ENCODE data around the gene ITGA7. TPM values are rescaled to one million over a fixed set of nuclear protein-coding genes. Genes with fewer than 3 reads are reported as not detected.

The ITGA7 gene
- total RNA-seq, 1 donor from 2014 or later: 26.5 TPM

DNA sequence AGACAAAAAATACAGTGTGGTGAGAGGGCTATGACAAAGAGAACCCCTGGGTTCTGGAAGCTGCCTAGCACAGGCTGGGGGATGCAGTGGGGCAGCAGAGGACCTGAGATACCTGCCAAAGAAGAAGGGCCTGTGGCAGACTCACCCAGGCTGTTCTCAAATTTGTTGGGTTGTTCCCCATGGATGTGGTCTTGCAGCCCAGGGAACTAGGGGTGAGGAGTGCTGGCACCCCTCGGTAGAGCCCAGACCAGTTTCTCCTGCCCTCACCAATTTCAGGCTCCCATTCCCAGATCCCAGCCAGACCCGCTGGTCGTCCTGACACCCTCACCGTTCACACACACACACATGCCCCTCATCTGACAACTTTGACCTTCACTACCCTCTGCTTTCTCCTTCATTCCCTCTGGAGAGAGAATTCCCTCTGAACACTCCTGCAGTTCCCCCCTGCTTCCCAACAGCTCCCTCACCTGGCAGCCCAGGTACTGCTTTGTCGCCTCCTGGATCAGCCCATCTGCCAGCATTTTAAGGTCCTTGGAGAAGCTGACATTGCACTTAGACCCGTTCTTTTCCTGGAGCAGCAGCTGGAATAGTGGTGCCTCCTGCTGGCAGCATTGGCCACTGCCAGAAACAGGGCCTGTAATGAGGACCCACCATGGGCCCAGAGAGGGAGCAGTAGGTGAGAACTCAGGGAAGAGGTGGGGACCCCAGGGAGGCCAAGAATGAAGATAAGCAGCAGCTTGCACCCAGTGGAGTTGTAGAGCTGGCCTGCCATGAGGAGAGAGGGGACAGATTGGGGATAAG, 29.3 kb upstream of the ITGA7 start:
- FAIRE-seq: no peak

DNA sequence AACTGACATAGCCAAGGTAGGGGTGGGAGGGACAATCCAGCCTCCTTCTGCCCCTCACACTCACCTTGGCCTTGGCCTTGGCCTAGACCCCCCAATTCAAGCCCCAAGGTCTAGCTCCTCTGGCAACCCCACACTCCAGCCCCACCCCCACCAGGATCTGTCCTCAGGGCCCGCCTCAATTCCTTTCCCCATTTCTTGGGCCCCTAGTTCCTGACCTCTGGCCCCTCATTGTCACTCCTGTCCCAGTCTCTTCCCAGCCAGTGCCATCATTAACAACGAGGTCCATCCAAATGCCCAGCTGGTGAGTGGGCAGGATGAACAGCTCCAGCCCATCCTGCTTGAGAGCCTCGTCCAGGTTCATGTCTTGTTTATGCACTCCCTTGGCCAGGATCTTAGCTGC, 28.4 kb upstream of the ITGA7 start:
- peaks cover 6% of the 10 kb centered on the region for H3K79me2 ChIP-seq (ENCODE audit: insufficient read depth, low read length)
- H2AFZ ChIP-seq (ENCODE audit: low read depth, low read length): no peak overlapping the region
- H3K36me3 ChIP-seq (ENCODE audit: insufficient read depth, low read length): no peaks in the 10 kb centered on the region
- no peaks in the 10 kb centered on the region for H3K27me3 ChIP-seq (ENCODE audit: insufficient read depth, low read length)
- H4K20me1 ChIP-seq (ENCODE audit: insufficient read depth, low read length): peaks cover 6% of the 10 kb centered on the region
- no peaks in the 10 kb centered on the region for H3K36me3 Mint-ChIP-seq (ENCODE audit: low read depth, unreplicated experiment)
- H3K9me3 Mint-ChIP-seq (ENCODE audit: unreplicated experiment): no peaks in the 10 kb centered on the region
- no peak for TF ChIP-seq EZH2 (IDR thresholded peaks at IDR 0.05; ENCODE audit: insufficient read depth, low read length)
- TF ChIP-seq, protein P1, sequence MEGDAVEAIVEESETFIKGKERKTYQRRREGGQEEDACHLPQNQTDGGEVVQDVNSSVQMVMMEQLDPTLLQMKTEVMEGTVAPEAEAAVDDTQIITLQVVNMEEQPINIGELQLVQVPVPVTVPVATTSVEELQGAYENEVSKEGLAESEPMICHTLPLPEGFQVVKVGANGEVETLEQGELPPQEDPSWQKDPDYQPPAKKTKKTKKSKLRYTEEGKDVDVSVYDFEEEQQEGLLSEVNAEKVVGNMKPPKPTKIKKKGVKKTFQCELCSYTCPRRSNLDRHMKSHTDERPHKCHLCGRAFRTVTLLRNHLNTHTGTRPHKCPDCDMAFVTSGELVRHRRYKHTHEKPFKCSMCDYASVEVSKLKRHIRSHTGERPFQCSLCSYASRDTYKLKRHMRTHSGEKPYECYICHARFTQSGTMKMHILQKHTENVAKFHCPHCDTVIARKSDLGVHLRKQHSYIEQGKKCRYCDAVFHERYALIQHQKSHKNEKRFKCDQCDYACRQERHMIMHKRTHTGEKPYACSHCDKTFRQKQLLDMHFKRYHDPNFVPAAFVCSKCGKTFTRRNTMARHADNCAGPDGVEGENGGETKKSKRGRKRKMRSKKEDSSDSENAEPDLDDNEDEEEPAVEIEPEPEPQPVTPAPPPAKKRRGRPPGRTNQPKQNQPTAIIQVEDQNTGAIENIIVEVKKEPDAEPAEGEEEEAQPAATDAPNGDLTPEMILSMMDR (IDR thresholded peaks at IDR 0.05; ENCODE audit: insufficient read depth, low read depth, low read length): no peak
- H3K4me2 ChIP-seq (ENCODE audit: low read length): no peak overlapping the region
- no peak for FAIRE-seq
- peaks cover 12% of the 10 kb centered on the region for H3K4me1 Mint-ChIP-seq (ENCODE audit: low read depth, unreplicated experiment)
- no peak overlapping the region for H3K4me3 ChIP-seq (ENCODE audit: insufficient read depth, low read depth, low read length)
- H3K27ac Mint-ChIP-seq (ENCODE audit: unreplicated experiment): no peak overlapping the region
- H3K4me3 Mint-ChIP-seq (ENCODE audit: unreplicated experiment): peak overlapping the region; percentile 45
- H3K27ac ChIP-seq (ENCODE audit: low read depth, low read length): no peak overlapping the region
- no peak overlapping the region for H3K9ac ChIP-seq (ENCODE audit: low read length)
- no peak for DNase-seq (ENCODE audit: low read depth)
- peaks cover 12% of the 10 kb centered on the region for H3K4me1 ChIP-seq (ENCODE audit: insufficient read depth, low read length)
- H3K27me3 Mint-ChIP-seq (ENCODE audit: low read depth, unreplicated experiment): no peaks in the 10 kb centered on the region
- no peaks in the 10 kb centered on the region for H3K9me3 ChIP-seq (ENCODE audit: insufficient read depth, low read depth, low read length)

More for the DNA sequence above, 29.3 kb upstream of the ITGA7 start:
- DNase-seq (ENCODE audit: low read depth): no peak
- Histone ChIP-seq H3K27ac (ENCODE audit: low read depth, low read length) (no peak overlapping the region), H3K4me1 (ENCODE audit: insufficient read depth, low read length) (peaks cover 14% of the 10 kb centered on the region), H3K9me3 (ENCODE audit: insufficient read depth, low read depth, low read length) (no peaks in the 10 kb centered on the region), H3K36me3 (ENCODE audit: insufficient read depth, low read length) (no peaks in the 10 kb centered on the region), H2AFZ (ENCODE audit: low read depth, low read length) (no peak overlapping the region), H3K9ac (ENCODE audit: low read length) (no peak overlapping the region), H4K20me1 (ENCODE audit: insufficient read depth, low read length) (peaks cover 6% of the 10 kb centered on the region), H3K4me2 (ENCODE audit: low read length) (no peak overlapping the region), H3K27me3 (ENCODE audit: insufficient read depth, low read length) (no peaks in the 10 kb centered on the region), H3K4me3 (ENCODE audit: insufficient read depth, low read depth, low read length) (no peak overlapping the region), H3K79me2 (ENCODE audit: insufficient read depth, low read length) (peaks cover 4% of the 10 kb centered on the region)
- peak overlapping the region; percentile 65 for H3K4me3 Mint-ChIP-seq (ENCODE audit: unreplicated experiment)
- TF ChIP-seq EZH2 (IDR thresholded peaks at IDR 0.05; ENCODE audit: insufficient read depth, low read length): no peak
- TF ChIP-seq, protein P1 (IDR thresholded peaks at IDR 0.05; ENCODE audit: insufficient read depth, low read depth, low read length): peak; percentile 73
- no peaks in the 10 kb centered on the region for H3K9me3 Mint-ChIP-seq (ENCODE audit: unreplicated experiment)
- H3K4me1 Mint-ChIP-seq (ENCODE audit: low read depth, unreplicated experiment): peaks cover 12% of the 10 kb centered on the region
- peak overlapping the region; percentile 63 for H3K27ac Mint-ChIP-seq (ENCODE audit: unreplicated experiment)
- H3K27me3 Mint-ChIP-seq (ENCODE audit: low read depth, unreplicated experiment): no peaks in the 10 kb centered on the region
- H3K36me3 Mint-ChIP-seq (ENCODE audit: low read depth, unreplicated experiment): no peaks in the 10 kb centered on the region

- Mint-ChIP-seq H3K9me3 (ENCODE audit: unreplicated experiment) (no peaks in the 10 kb centered on the region), H3K27me3 (ENCODE audit: low read depth, unreplicated experiment) (no peaks in the 10 kb centered on the region)
- no peaks in the 10 kb centered on the region for H3K36me3 ChIP-seq (ENCODE audit: insufficient read depth, low read length)
Observed at GRCh38 chr12:55734595-55734994, 26.9 kb upstream of the ITGA7 start.

More at GRCh38 chr12:55734595-55734994, 26.9 kb upstream of the ITGA7 start:
- TF ChIP-seq EZH2 (IDR thresholded peaks at IDR 0.05; ENCODE audit: insufficient read depth, low read length): no peak
- TF ChIP-seq, protein P1 (IDR thresholded peaks at IDR 0.05; ENCODE audit: insufficient read depth, low read depth, low read length): no peak
- DNase-seq (ENCODE audit: low read depth) (no peak), FAIRE-seq (no peak)
- no peak overlapping the region for H3K4me3 Mint-ChIP-seq (ENCODE audit: unreplicated experiment)
- peaks cover 15% of the 10 kb centered on the region for H3K79me2 ChIP-seq (ENCODE audit: insufficient read depth, low read length)
- no peak overlapping the region for H3K4me2 ChIP-seq (ENCODE audit: low read length)
- H3K27ac ChIP-seq (ENCODE audit: low read depth, low read length): no peak overlapping the region
- H3K4me1 ChIP-seq (ENCODE audit: insufficient read depth, low read length): peaks cover 22% of the 10 kb centered on the region
- H4K20me1 ChIP-seq (ENCODE audit: insufficient read depth, low read length): peaks cover 6% of the 10 kb centered on the region
- no peaks in the 10 kb centered on the region for H3K27me3 ChIP-seq (ENCODE audit: insufficient read depth, low read length)
- peaks cover 20% of the 10 kb centered on the region for H3K4me1 Mint-ChIP-seq (ENCODE audit: low read depth, unreplicated experiment)
- H3K9ac ChIP-seq (ENCODE audit: low read length): no peak overlapping the region
- no peak overlapping the region for H2AFZ ChIP-seq (ENCODE audit: low read depth, low read length)
- no peaks in the 10 kb centered on the region for H3K36me3 Mint-ChIP-seq (ENCODE audit: low read depth, unreplicated experiment)
- peak overlapping the region; percentile 18 for H3K27ac Mint-ChIP-seq (ENCODE audit: unreplicated experiment)
- H3K9me3 ChIP-seq (ENCODE audit: insufficient read depth, low read depth, low read length): no peaks in the 10 kb centered on the region
- no peak overlapping the region for H3K4me3 ChIP-seq (ENCODE audit: insufficient read depth, low read depth, low read length)

All from astrocyte (in vitro differentiated cells and primary cell).